Endodermal cell (in vitro differentiated cells): ENCODE data around the gene TCF7L2. TPM values are rescaled to one million over a fixed set of nuclear protein-coding genes. Genes with fewer than 3 reads are reported as not detected.
A peak's percentile ranks its signal among the peaks of the same experiment; 100 is the strongest.

ENCODE experiments used
- DNase-seq: peaks from one replicate; pipeline ENCODE4 v3.0.0-alpha.2; 2017
- H3K27ac ChIP-seq: 2 replicates; pipeline ENCODE4 v1.5.1; 2013; ENCODE audit warnings: mild to moderate bottlenecking, low read depth, low read length, moderate library complexity
- H3K27me3 ChIP-seq: 2 replicates; pipeline ENCODE4 v1.6.1; 2013; ENCODE audit warnings: mild to moderate bottlenecking, low read length, moderate library complexity; ENCODE audit not compliant: insufficient read depth, control insufficient read depth, poor library complexity, severe bottlenecking
- H3K36me3 ChIP-seq: 2 replicates; pipeline ENCODE4 v1.7.0; 2013; ENCODE audit warnings: mild to moderate bottlenecking, low read length, moderate library complexity; ENCODE audit not compliant: control insufficient read depth, insufficient read depth
- H3K4me1 ChIP-seq: one replicate; pipeline ENCODE4 v1.7.0; 2013; ENCODE audit warnings: low read length; ENCODE audit not compliant: control insufficient read depth, insufficient read depth
- H3K4me3 ChIP-seq: 2 replicates; pipeline ENCODE4 v1.5.1; 2013; ENCODE audit warnings: mild to moderate bottlenecking, low read length, moderate library complexity
- H3K9ac ChIP-seq: 2 replicates; pipeline ENCODE4 v1.6.1; 2013; ENCODE audit warnings: mild to moderate bottlenecking, low read length, moderate library complexity; ENCODE audit not compliant: poor library complexity, severe bottlenecking; ENCODE audit errors: extremely low read depth
- H3K9me3 ChIP-seq: 2 replicates; pipeline ENCODE4 v1.6.1; 2013; ENCODE audit warnings: mild to moderate bottlenecking, low read length, moderate library complexity; ENCODE audit not compliant: control insufficient read depth
- H3K27ac Mint-ChIP-seq: 2 replicates; pipeline ENCODE4 v1.8.0; 2020; ENCODE audit warnings: mixed read lengths
- H3K27me3 Mint-ChIP-seq: 2 replicates; pipeline ENCODE4 v1.8.0; 2021; ENCODE audit warnings: mild to moderate bottlenecking, mixed read lengths; ENCODE audit not compliant: insufficient read depth
- H3K36me3 Mint-ChIP-seq: 2 replicates; pipeline ENCODE4 v1.8.0; 2020; ENCODE audit warnings: low read depth, mixed read lengths
- H3K4me1 Mint-ChIP-seq: 2 replicates; pipeline ENCODE4 v1.8.0; 2020; ENCODE audit warnings: mixed read lengths
- H3K4me3 Mint-ChIP-seq: 2 replicates; pipeline ENCODE4 v1.8.0; 2020; ENCODE audit warnings: mild to moderate bottlenecking, moderate library complexity, mixed read lengths
- H3K9me3 Mint-ChIP-seq: 2 replicates; pipeline ENCODE4 v1.8.0; 2020; ENCODE audit warnings: mild to moderate bottlenecking, mixed read lengths
- WGBS, 2 experiments: methylation state at CpG; one replicate each; pipeline versions ENCODE4 v1.1.5 to v1.1.7; 2013; ENCODE audit warnings: missing lambda C conversion rate in 2 of 2, mixed read lengths in 1 of 2; ENCODE audit not compliant: insufficient coverage in 1 of 2, insufficient read length in 1 of 2; 5-methylcytosine and 5-hydroxymethylcytosine counted together
- total RNA-seq, 2 donors: library from RNA; stranded (reverse); fragmentation: NEBNext Ultra II Directional in 1 of 2; extraction: Animal tissue kit (Norgen Biotek cat#: 25700) in 1 of 2; gene quantifications; 2 replicates in 1 of 2; 3 replicates in 1 of 2; pipeline ENCODE4 v1.2.1, GENCODE V29; 2021
- TF ChIP-seq, protein P1 (sequence below): fragments of 200-600 bp; sonication (generic); conservative IDR thresholded peaks from 2 replicates; pipeline ENCODE4 v1.5.0; 2021; ENCODE audit warnings: antibody characterized with exemption, mild to moderate bottlenecking

Gene TCF7L2
- total RNA-seq, 2 donors from 2014 or later = 73.2 to 105 TPM

DNA sequence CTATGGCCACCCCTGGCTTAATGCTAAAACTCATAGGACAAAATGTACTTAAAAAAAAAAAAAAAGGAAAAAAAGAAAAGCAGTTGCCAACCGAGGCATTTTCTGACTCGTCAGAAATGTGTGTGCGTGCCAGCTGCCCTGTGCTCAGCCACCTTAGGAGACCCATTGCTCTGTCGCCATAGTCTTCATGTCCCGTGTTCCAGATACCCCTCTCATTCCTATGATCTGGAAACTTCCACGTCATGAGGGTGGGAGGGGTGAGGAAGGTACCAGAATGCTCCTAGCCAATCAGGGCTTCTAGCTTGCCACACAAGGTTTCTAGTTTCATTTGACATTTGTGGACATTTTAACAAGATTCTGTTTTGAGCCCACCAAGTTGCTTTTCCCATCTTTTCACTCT is 212.9 kb downstream of the TCF7L2 start:
- H3K27ac Mint-ChIP-seq = peak overlapping the region; percentile 13
- H3K4me1 ChIP-seq = no peaks in the 10 kb centered on the region
- peaks cover 81% of the 10 kb centered on the region for H3K36me3 Mint-ChIP-seq
- H3K36me3 ChIP-seq = peaks cover 98% of the 10 kb centered on the region
- no peak overlapping the region for H3K4me3 Mint-ChIP-seq
- TF ChIP-seq, protein P1, sequence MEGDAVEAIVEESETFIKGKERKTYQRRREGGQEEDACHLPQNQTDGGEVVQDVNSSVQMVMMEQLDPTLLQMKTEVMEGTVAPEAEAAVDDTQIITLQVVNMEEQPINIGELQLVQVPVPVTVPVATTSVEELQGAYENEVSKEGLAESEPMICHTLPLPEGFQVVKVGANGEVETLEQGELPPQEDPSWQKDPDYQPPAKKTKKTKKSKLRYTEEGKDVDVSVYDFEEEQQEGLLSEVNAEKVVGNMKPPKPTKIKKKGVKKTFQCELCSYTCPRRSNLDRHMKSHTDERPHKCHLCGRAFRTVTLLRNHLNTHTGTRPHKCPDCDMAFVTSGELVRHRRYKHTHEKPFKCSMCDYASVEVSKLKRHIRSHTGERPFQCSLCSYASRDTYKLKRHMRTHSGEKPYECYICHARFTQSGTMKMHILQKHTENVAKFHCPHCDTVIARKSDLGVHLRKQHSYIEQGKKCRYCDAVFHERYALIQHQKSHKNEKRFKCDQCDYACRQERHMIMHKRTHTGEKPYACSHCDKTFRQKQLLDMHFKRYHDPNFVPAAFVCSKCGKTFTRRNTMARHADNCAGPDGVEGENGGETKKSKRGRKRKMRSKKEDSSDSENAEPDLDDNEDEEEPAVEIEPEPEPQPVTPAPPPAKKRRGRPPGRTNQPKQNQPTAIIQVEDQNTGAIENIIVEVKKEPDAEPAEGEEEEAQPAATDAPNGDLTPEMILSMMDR = no peak
- no peak overlapping the region for H3K27ac ChIP-seq
- H3K9me3 ChIP-seq = no peaks in the 10 kb centered on the region
- no peaks in the 10 kb centered on the region for H3K27me3 Mint-ChIP-seq
- WGBS, 2 experiments = 91 to 96% methylated on average over 4 to 6 of the region's 6 CpGs
- H3K4me3 ChIP-seq = no peak overlapping the region
- H3K27me3 ChIP-seq = no peaks in the 10 kb centered on the region
- no peak for DNase-seq
- no peak overlapping the region for H3K9ac ChIP-seq
- no peaks in the 10 kb centered on the region for H3K9me3 Mint-ChIP-seq
- H3K4me1 Mint-ChIP-seq = peaks cover 27% of the 10 kb centered on the region

DNA sequence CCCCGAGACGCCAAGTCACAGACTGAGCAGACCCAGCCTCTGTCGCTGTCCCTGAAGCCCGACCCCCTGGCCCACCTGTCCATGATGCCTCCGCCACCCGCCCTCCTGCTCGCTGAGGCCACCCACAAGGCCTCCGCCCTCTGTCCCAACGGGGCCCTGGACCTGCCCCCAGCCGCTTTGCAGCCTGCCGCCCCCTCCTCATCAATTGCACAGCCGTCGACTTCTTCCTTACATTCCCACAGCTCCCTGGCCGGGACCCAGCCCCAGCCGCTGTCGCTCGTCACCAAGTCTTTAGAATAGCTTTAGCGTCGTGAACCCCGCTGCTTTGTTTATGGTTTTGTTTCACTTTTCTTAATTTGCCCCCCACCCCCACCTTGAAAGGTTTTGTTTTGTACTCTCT is 215.6 kb downstream of the TCF7L2 start:
- Mint-ChIP-seq H3K4me3 (no peak overlapping the region), H3K27me3 (no peaks in the 10 kb centered on the region), H3K27ac (no peak overlapping the region), H3K36me3 (peaks cover 64% of the 10 kb centered on the region), H3K4me1 (peaks cover 27% of the 10 kb centered on the region), H3K9me3 (no peaks in the 10 kb centered on the region)
- no peaks in the 10 kb centered on the region for H3K4me1 ChIP-seq
- TF ChIP-seq, protein P1 = no peak
- no peaks in the 10 kb centered on the region for H3K27me3 ChIP-seq
- no peaks in the 10 kb centered on the region for H3K9me3 ChIP-seq
- H3K9ac ChIP-seq = no peak overlapping the region
- H3K27ac ChIP-seq = no peak overlapping the region
- peaks cover 74% of the 10 kb centered on the region for H3K36me3 ChIP-seq
- H3K4me3 ChIP-seq = no peak overlapping the region
- DNase-seq = peak; percentile 58
- 72 to 88% methylated on average over 10 to 20 of the region's 20 CpGs for WGBS, 2 experiments

DNA sequence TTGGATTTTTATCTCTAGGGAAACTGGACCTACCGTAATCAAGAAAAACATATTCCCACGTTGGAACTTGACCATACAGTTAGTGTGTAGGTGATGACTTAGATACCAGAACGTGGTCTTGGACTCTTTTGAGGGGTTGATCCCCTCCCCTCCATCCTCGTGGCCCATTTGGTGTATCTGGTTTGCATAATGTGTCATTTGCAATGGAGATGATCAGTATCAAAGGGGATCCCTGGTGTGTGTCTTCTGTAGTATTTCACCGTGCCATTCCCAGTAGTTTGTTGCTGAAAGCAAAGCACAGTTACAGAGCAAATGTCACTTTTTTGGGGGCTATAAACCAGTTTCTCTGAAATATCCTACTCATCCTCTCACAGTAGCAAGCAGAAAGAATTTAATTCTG is 217.7 kb downstream of the TCF7L2 start:
- H3K9me3 ChIP-seq = no peaks in the 10 kb centered on the region
- H3K4me3 Mint-ChIP-seq = no peak overlapping the region
- H3K4me1 Mint-ChIP-seq = peaks cover 22% of the 10 kb centered on the region
- no peak overlapping the region for H3K27ac ChIP-seq
- H3K9me3 Mint-ChIP-seq = no peaks in the 10 kb centered on the region
- peaks cover 48% of the 10 kb centered on the region for H3K36me3 Mint-ChIP-seq
- no peak for DNase-seq
- H3K4me3 ChIP-seq = no peak overlapping the region
- peaks cover 53% of the 10 kb centered on the region for H3K36me3 ChIP-seq
- TF ChIP-seq, protein P1 = no peak
- no peaks in the 10 kb centered on the region for H3K27me3 ChIP-seq
- no peaks in the 10 kb centered on the region for H3K4me1 ChIP-seq
- H3K27ac Mint-ChIP-seq = no peak overlapping the region
- H3K9ac ChIP-seq = no peak overlapping the region
- no peaks in the 10 kb centered on the region for H3K27me3 Mint-ChIP-seq
- WGBS, 2 experiments = 77 to 79% methylated on average over 4 to 5 of the region's 5 CpGs
